MCF 10A (cell line): ENCODE results near the gene BATF. TPM values are rescaled to one million over a fixed set of nuclear protein-coding genes. Genes with fewer than 3 reads are reported as not detected.

ENCODE experiments used
- BruUV-seq: library from RNA; stranded (reverse); fragments of 400-500 nt; replicated peaks from 2 replicates; lab custom pipeline; 2021; lab: Mats Ljungman, UMichigan
- CTCF ChIA-PET: fragments of 300-600 bp; sonication (Branson Sonifier 250); formaldehyde crosslinking; extraction: SDS; loops from one replicate; lab custom pipeline; 2021; ENCODE audit warnings: antibody characterized with exemption, inconsistent platforms; lab: Yijun Ruan, JAX
- POLR2A ChIA-PET: fragments of 300-600, 350-650 bp; sonication (Branson Sonifier 250); formaldehyde crosslinking; extraction: SDS; loops from one replicate; lab custom pipeline; 2020; ENCODE audit warnings: antibody characterized with exemption, inconsistent platforms; lab: Yijun Ruan, JAX
- DNase-seq: peaks from one replicate; pipeline ENCODE4 v3.0.0-alpha.2; 2018; ENCODE audit not compliant: unreplicated experiment
- H3K27ac Mint-ChIP-seq: one replicate; pipeline ENCODE4 v1.8.0; 2022; ENCODE audit warnings: mild to moderate bottlenecking, low read depth, mixed read lengths; ENCODE audit not compliant: unreplicated experiment
- H3K27me3 Mint-ChIP-seq: one replicate; pipeline ENCODE4 v1.8.0; 2022; ENCODE audit warnings: mixed read lengths; ENCODE audit not compliant: insufficient read depth, unreplicated experiment
- H3K36me3 Mint-ChIP-seq: one replicate; pipeline ENCODE4 v1.8.0; 2022; ENCODE audit warnings: mild to moderate bottlenecking, moderate library complexity, mixed read lengths; ENCODE audit not compliant: insufficient read depth, unreplicated experiment
- H3K4me1 Mint-ChIP-seq: one replicate; pipeline ENCODE4 v1.8.0; 2022; ENCODE audit warnings: mixed read lengths; ENCODE audit not compliant: insufficient read depth, unreplicated experiment
- H3K4me3 Mint-ChIP-seq: one replicate; pipeline ENCODE4 v1.8.0; 2022; ENCODE audit warnings: mild to moderate bottlenecking, moderate library complexity, mixed read lengths; ENCODE audit not compliant: unreplicated experiment
- H3K9me3 Mint-ChIP-seq: one replicate; pipeline ENCODE4 v1.8.0; 2022; ENCODE audit warnings: mixed read lengths; ENCODE audit not compliant: unreplicated experiment
- intact Hi-C: fragments of 100-400 bp; cut with micrococcal nuclease; formaldehyde crosslinking; loops from 2 replicates; pipeline ENCODE4 v1.14.1; 2022
- total RNA-seq: library from RNA; stranded (reverse); gene quantifications from 2 replicates; pipeline ENCODE4 v1.2.3, GENCODE V29; 2022
- TF ChIP-seq, protein P1 (sequence below): fragments of 200-600 bp; IDR thresholded peaks from one replicate; pipeline ENCODE4 v1.8.0; 2022; ENCODE audit warnings: antibody characterized with exemption, mild to moderate bottlenecking; ENCODE audit not compliant: unreplicated experiment

The BATF gene
- total RNA-seq, 1 experiment from 2014 or later, result not detected

DNA sequence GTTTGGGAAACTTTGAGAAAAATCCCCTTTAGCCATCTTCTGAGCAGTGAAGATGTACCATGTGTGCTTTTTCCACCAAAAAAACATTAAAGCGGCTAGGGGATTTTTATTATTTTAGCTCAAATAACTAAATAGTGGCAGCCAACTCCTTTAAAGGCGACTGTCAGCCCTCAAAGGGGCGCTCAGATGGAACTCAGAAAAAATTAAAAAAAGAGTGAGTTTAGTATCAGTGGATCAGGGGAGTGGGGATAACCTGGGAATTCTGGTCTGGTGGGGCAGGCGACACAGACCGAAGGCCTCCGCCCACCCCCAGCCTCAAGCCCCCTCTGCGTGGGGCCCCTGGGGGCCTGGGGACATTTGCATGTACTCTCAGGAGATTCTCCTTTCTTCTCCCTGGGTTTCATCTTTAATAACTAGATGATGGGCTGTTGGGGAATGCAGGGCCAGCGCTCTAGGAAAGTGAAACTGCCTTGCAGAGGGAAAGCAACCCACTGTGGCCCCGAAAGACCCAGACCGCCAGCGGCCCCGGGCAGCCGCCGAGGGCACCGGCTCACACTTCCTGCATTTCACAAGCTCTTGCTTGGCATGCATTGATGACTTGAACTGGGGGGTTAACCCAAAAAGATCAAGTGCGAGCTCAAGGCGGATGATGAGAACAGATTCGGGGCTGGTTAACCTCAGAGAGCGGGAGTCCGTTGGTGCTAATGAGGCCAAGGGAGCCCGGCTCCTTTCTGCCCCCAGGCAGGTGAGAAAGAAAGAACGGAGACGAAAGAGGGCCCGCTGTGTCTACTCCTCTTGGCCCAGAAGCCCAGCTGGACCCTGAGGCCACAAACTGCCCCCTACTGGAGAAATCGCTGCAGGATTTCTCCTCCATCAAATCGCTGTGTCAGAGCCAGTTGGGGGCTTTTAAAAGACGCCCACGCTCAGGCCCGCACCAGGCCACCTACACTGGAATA is 7.3 kb upstream of the BATF start:
- no peak overlapping the region for H3K27ac Mint-ChIP-seq
- ChIA-PET CTCF (interaction anchor here (0.6 to 1.0 kb wide), 2 partner anchors 46 to 134 kb away, joined by 3 read pairs; no protein-coding TSS in a partner anchor), POLR2A (interaction anchor here (1.3 kb wide), 1 partner anchor 45 kb away, joined by 3 read pairs; no protein-coding TSS in a partner anchor)
- TF ChIP-seq, protein P1, sequence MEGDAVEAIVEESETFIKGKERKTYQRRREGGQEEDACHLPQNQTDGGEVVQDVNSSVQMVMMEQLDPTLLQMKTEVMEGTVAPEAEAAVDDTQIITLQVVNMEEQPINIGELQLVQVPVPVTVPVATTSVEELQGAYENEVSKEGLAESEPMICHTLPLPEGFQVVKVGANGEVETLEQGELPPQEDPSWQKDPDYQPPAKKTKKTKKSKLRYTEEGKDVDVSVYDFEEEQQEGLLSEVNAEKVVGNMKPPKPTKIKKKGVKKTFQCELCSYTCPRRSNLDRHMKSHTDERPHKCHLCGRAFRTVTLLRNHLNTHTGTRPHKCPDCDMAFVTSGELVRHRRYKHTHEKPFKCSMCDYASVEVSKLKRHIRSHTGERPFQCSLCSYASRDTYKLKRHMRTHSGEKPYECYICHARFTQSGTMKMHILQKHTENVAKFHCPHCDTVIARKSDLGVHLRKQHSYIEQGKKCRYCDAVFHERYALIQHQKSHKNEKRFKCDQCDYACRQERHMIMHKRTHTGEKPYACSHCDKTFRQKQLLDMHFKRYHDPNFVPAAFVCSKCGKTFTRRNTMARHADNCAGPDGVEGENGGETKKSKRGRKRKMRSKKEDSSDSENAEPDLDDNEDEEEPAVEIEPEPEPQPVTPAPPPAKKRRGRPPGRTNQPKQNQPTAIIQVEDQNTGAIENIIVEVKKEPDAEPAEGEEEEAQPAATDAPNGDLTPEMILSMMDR, result no peak
- intact Hi-C loops, result no loop called here
- H3K9me3 Mint-ChIP-seq, result peaks cover 16% of the 10 kb centered on the region
- no peak for DNase-seq
- H3K27me3 Mint-ChIP-seq, result no peaks in the 10 kb centered on the region
- H3K4me1 Mint-ChIP-seq, result no peaks in the 10 kb centered on the region
- H3K4me3 Mint-ChIP-seq, result no peak overlapping the region
- BruUV-seq, result no TSS peak
- peaks cover 6% of the 10 kb centered on the region for H3K36me3 Mint-ChIP-seq

DNA sequence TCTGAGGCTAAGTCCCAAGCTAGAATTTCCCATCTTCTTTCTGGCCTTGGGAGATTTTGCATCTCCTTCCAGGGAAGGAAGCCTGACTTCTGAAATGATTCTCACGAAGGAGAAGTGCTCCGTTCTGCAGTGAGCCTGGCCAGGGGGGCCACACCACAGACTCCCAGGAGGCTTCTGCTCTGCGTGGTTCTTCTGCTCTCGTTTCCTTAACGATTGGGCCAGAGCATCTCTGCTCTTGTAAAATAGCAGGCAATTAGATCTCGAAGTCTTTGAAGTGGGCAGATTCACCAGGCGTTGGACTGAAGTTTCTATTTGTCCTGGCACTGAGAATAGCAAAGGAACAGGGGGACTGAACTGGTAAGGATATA is 6.7 kb upstream of the BATF start:
- Mint-ChIP-seq H3K9me3 (peaks cover 14% of the 10 kb centered on the region), H3K27ac (no peak overlapping the region), H3K36me3 (peaks cover 6% of the 10 kb centered on the region), H3K27me3 (no peaks in the 10 kb centered on the region), H3K4me1 (no peaks in the 10 kb centered on the region), H3K4me3 (no peak overlapping the region)
- CTCF ChIA-PET, result interaction anchor here (0.6 to 1.0 kb wide), 3 partner anchors 9 to 134 kb away, joined by 3 to 4 read pairs (median 3); no protein-coding TSS in a partner anchor
- BruUV-seq, result no TSS peak
- POLR2A ChIA-PET, result interaction anchor here (1.1 kb wide), 1 partner anchor 11 kb away, joined by 3 read pairs; no protein-coding TSS in a partner anchor
- TF ChIP-seq, protein P1, result no peak
- intact Hi-C loops, result no loop called here
- no peak for DNase-seq

DNA sequence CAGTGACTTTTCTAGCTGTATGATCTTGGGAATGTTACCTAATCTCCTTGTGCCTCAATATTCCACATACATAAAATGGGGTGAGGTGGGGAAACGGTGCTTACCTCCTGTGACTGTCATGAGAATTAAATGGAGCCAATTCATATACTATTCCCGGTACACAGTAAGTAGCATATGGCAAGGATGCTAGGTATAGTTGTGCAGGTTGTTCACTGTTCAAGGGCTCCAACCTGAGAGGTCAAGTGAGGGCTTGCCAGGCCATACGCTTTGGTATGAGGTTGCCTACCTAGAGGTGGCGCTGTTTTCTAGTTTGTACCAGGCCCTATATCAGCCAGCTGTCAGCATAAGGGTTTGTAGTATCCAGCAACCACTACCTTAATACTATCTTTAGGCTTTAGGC is 3.6 kb upstream of the BATF start:
- DNase-seq, result peak; percentile 58
- ChIA-PET POLR2A (no interaction called here), CTCF (interaction anchor here (4.6 kb wide), 1 partner anchor 42 kb away, joined by 23 read pairs; no protein-coding TSS in a partner anchor)
- intact Hi-C loops, result loop anchor here (1.0 kb wide), 1 partner anchor 43 kb away; no protein-coding TSS in a partner anchor
- TF ChIP-seq, protein P1, result peak; percentile 24
- Mint-ChIP-seq H3K36me3 (peaks cover 6% of the 10 kb centered on the region), H3K4me1 (peaks cover 2% of the 10 kb centered on the region), H3K9me3 (no peaks in the 10 kb centered on the region), H3K27ac (no peak overlapping the region), H3K4me3 (no peak overlapping the region), H3K27me3 (no peaks in the 10 kb centered on the region)
- BruUV-seq, result no TSS peak

DNA sequence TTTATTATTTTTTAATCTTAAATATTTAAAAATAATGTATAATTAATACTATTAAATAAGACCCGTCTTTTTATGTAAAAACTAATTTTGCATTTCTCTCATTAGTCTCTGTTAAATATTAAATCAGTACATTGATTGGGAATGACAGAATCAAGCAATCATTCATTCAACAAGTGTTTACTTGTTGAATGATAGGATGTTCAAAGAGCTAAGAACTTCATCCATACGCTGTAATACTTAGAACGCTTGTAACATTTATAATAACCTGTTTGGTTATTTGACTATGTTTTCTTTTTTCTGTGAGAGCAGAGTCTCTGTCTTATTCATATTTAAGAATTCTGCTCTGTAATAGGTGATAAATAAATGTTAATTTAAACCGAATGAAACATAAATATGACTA is 2.9 kb upstream of the BATF start:
- peaks cover 7% of the 10 kb centered on the region for H3K4me1 Mint-ChIP-seq
- H3K36me3 Mint-ChIP-seq, result peaks cover 6% of the 10 kb centered on the region
- TF ChIP-seq, protein P1, result no peak
- no peaks in the 10 kb centered on the region for H3K27me3 Mint-ChIP-seq
- H3K4me3 Mint-ChIP-seq, result no peak overlapping the region
- no TSS peak for BruUV-seq
- no peak overlapping the region for H3K27ac Mint-ChIP-seq
- intact Hi-C loops, result no loop called here
- ChIA-PET POLR2A (interaction anchor here (1.0 kb wide), 1 partner anchor 12 kb away, joined by 3 read pairs; no protein-coding TSS in a partner anchor), CTCF (interaction anchor here (0.6 to 4.6 kb wide), 3 partner anchors 31 to 129 kb away, joined by 3 to 23 read pairs (median 4); no protein-coding TSS in a partner anchor)
- DNase-seq, result no peak
- H3K9me3 Mint-ChIP-seq, result no peaks in the 10 kb centered on the region
